Ovary (tissue), 3 donors: ENCODE data around the gene MIPEP.

Source experiments
- CTCF ChIP-seq, 3 donors: fragments of 450-650 bp in 2 of 3; fragments of 200-600 bp in 1 of 3; IDR thresholded peaks; one replicate each; pipeline versions ENCODE4 v1.5.1 to v1.8.0; 2016 to 2022; ENCODE audit warnings: antibody characterized with exemption in 3 of 3, mild to moderate bottlenecking in 1 of 3
- EP300 ChIP-seq: sonication (generic); formaldehyde crosslinking; IDR thresholded peaks from one replicate; pipeline ENCODE4 v1.6.1; 2017; ENCODE audit warnings: antibody characterized with exemption
- POLR2A ChIP-seq: fragments of 450-650 bp; IDR thresholded peaks from one replicate; pipeline ENCODE4 v1.6.1; 2017; ENCODE audit warnings: antibody characterized with exemption, mild to moderate bottlenecking, moderate library complexity
- donor health status: DM: no; HTN: no; CAD: no.

GRCh38 chr13:23858546-23858945, 30.7 kb downstream of the MIPEP start:
- TF ChIP-seq CTCF (IDR thresholded peaks at IDR 0.05), result no peak
- TF ChIP-seq POLR2A, result no peak
- TF ChIP-seq EP300, result no peak
